ENCODE data around the gene ZCCHC18. TPM values are rescaled to one million over a fixed set of nuclear protein-coding genes. Genes with fewer than 3 reads are reported as not detected.

ZCCHC18 gene
- 0.19 and 3.1 TPM in 2 replicates for total RNA-seq

GRCh38 chrX:104112326-104112951 is at the start of gene ZCCHC18:
Gene ZCCHC18 (plus strand): TSS chrX:104112523. CDS start chrX:104114112, 1,589 bp downstream.

GRCh38 chrX:104075778-104076445 is 36.4 kb upstream of the ZCCHC18 start, which contains the start of gene TMSB15C:
Gene TMSB15C (minus strand): TSS chrX:104076236.

GRCh38 chrX:104156630-104157529 is 44.6 kb downstream of the ZCCHC18 start, which contains the start of gene SLC25A53:
Gene SLC25A53 (minus strand): TSS chrX:104157009. CDS start chrX:104105257, 51,752 bp downstream.

Other genes starting within 250 kb of the ZCCHC18 start
- gene TMSB15B, start 149.9 kb upstream of the ZCCHC18 start, total RNA-seq = 2.5 and 2.8 TPM in 2 replicates
- not detected in 2 replicates for gene H2BW1, start 98.8 kb upstream of the ZCCHC18 start, total RNA-seq
- gene H2BW2, start 72.6 kb upstream of the ZCCHC18 start, total RNA-seq = not detected in 2 replicates
- gene TMSB15C, start 36.3 kb upstream of the ZCCHC18 start, total RNA-seq = 2.3 and 3.1 TPM in 2 replicates
- gene SLC25A53, start 44.5 kb downstream of the ZCCHC18 start, total RNA-seq = 5.8 and 9.0 TPM in 2 replicates
- 25.9 and 28.8 TPM in 2 replicates for gene FAM199X, start 53.9 kb downstream of the ZCCHC18 start, total RNA-seq
- gene ESX1, start 142.4 kb downstream of the ZCCHC18 start, total RNA-seq = not detected in 2 replicates